ENCODE results near the gene SPECC1L.

The SPECC1L gene

GRCh38 chr22:24401931-24402367, 131.3 kb downstream of the SPECC1L start:
- DNase-seq (ENCODE audit: low spot score): no peak

DNA sequence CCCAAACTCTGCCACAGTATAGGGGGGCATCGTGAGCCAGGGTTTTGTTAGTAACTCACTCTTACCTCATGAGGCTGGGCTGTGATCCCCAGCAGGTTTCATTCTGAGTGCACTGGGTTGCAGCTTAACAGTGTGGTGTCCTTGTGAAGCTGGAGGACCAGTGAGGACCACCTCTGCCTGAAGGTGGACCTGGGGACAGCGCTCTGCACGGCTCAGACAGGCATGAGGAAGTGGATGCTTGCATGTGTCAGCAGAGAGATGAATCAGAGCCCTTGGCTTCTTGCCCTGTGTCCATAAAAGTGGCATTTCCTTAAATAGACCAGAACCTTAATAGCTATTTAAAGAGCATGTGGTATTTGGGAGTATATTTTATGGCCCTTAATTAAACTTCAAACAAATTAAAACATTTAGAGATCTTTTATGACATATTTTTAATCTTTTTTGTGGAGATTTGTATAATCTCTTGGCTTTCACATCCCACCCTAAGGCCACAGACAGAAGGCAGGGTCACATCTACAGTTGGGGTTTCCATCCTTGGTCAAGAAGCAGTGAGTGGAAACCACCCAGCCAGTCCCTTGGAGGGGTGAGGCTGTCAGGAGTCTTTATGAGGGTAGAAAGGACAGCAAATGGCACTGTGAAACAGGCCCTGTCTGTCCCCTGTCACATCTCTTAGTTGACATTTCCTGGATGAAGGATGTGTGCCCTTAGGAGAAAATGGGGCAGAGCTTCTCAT, 132.0 kb downstream of the SPECC1L start:
- DNase-seq (ENCODE audit: low spot score): no peak

DNA sequence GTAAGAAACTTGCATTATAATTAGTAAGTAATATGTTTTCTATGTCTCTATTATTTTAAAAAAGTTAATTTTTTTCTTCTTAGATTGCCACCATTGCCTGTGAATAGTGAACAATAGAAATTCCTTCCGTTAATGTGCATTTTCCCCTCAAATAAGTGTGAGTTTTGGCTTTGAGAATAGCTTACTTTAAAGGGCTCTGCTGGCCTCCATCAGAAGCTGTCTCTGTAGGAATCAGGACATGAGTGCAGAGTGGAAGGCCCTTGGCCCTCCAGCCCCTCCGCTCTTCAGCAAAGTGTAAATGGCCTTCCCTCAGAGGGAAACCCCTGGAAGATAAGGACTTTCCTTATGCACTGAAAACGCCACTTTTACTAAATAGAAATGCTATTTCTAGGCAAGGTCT, 132.7 kb downstream of the SPECC1L start:
- DNase-seq (ENCODE audit: low spot score): no peak

DNA sequence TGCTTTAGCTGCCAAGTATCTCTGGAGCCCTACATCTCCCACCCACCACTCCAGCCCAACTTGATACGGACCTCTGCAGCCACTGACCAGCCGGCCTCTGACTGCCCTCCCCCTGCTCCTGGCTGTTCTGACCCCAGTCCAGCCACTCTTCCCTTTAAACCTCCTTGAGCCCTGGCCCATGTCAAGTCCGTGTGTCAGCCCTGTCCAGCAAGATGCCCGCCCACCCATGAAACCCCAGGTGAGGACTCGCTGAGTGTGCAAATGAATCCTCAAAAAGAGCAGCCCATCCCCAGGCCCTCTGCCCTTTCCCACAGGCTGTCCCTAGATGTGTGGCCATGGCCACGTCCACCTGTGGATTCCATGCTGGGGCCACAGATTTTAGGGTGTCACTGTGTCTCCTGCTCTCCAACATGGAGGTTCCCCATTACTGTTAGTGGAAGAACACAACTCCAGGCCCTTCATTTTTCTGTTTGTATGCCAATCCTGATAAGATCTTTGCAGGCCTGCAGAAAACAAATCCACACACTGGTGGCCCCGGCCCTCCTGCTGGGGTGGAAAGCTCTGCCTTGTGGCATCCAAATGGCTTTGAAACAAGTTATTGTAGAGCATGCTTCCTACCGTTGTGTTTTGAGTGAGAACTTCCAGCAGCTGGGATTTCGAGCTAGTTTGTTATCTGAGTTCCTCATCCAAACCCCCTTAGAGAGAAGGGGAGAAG, 134.1 kb downstream of the SPECC1L start:
- no peak for DNase-seq (ENCODE audit: low spot score)

- DNase-seq (ENCODE audit: low spot score): no peak
Observed at GRCh38 chr22:24405631-24406321, 135.1 kb downstream of the SPECC1L start.

DNA sequence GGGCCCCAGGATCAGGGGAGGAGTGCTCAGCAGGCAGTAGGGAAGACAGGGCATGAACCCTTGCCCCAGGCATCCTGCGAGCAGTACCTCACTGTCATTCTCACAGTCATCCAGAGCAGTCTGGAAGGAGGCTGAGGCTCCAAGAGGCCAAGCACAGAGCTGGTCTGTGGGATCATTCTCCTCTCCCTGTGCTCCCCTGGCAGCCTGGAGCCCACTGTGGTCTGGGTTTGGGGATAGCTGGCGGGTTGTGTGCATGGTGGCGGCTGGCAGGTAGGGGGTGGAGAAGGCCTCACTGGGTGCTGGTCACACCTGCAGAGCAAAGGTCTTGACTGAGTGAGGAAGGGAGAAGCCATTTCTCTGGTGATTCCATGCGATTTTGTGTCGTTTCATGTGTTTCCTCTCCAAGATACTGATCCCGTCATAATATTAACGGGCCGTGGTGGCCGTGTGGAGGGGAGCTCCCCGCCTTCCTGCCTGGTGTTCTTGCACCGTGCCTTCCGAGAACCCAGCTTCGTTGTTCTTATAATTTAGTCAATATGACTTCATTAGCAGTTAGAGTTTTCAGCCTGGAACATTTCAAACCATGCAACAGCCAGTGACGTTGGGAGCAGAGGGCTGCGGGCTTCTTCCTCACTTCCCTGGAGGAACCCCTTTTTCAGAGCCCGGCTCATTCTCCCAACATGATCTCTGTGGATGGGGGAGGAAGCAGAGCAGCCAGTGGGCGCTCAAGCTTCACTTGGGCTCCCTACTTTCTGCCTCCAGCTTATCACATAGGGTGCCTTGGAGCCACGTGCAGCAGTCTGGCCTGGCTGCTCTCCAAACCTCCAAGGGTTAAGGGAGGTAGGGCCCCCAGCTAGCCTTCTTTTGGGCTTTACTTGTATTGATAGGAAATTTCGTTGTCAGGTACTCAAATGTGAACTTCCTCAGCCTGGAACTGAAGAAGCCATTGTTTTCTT, 136.0 kb downstream of the SPECC1L start:
- DNase-seq (ENCODE audit: low spot score): no peak

DNA sequence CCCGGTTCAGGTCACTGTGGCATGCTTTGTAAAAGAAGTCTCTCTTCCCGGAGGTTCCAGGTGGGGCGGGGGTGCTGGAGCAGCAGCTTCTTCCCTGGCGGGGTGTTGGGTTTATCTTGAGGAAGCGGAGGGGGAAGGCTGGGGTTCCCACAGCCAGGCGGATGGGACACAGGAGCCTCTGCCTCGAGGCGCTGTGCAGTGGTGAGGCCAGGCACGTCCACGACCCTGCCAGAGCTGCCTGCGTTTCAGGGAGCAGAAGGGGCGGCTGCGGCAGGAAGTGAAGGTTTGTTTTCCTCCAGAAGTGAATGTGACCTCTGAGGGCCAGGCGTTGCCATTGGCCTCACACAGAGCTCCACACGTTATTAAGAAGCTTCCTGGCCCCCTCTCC, 136.6 kb downstream of the SPECC1L start:
- no peak for DNase-seq (ENCODE audit: low spot score)

DNA sequence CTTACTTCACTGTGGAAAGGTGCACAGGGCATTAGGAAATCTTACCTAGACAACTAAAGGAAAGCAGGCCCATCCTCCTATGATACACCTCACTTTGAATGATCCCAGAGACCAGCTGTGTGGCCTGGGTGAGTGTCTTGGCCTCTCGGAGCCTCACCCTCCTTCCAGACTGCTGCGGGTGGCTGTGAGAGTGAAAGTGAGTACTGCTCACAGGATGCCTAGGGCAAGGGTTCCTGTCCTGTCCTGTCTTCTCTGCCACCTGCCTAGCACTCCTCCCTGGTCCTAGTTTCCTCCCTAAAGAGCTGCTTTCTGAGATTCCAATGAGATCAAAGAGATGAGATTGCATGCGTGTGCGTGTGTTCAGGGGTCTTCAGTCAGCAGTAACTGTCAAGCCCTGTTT, 137.3 kb downstream of the SPECC1L start:
- no peak for DNase-seq (ENCODE audit: low spot score)

DNA sequence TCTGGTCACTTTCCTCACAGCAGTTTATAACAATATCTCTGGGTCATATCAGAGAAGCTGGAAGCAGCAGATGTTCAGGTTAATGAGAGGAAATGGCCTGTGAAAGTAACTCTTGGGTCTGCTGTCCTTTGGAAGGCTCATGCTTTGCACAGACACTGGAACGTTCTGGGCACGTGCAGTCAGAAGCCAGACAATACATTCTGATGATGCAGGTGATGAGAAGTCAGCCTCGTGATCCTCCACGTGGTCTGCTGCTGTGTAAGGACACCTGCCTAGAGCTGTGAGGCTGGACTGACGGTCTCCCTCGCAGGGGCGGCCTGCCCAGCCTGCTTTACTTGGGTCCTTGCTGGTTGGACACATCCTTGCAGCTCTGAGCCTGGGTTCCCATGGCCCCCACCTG, 138.0 kb downstream of the SPECC1L start:
- no peak for DNase-seq (ENCODE audit: low spot score)

- no peak for DNase-seq (ENCODE audit: low spot score)
Observed at GRCh38 chr22:24409707-24410106, 139.1 kb downstream of the SPECC1L start.

GRCh38 chr22:24410110-24410856, 139.7 kb downstream of the SPECC1L start:
- DNase-seq (ENCODE audit: low spot score): no peak

- no peak for DNase-seq (ENCODE audit: low spot score)
Observed at GRCh38 chr22:24411256-24412004, 140.8 kb downstream of the SPECC1L start.

DNA sequence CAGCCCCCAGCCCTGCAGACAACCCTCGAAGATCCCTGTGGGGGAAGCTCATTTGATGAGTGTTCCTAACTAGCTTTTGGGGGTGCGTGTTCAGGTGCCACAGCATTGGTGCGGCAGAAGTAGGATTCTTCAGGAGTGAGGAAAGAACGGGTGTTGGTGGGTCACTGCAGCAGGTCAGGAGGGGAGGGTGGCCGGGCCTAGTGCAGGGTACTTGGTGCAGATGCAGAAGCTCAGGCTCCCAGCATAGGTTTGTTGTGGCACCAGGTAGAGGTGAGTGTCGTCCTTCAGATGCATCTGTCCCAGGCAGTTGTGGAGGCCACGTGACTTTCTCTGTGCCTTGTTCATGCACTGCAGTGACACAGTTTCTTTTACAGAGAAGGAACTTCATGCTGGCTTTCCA, 141.6 kb downstream of the SPECC1L start:
- DNase-seq (ENCODE audit: low spot score): no peak

DNA sequence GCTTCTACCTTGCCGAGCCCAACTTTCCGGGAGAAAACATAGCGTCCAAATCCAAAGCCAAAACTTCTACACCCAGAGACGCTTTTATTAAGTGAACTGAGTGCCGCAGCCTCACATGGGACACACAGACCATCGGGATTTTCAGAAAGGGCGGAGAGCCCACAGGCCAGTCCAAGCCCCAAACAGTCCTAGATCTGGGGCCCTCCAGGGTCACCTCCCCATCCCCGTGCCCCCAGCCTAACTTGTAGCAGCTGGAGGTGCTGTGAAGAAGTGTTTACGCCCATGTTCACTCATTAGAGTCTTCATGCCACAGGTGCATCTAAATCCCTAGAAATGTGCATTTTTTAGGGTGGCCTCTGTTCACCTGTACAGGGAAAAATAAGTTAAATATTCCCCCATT, 142.6 kb downstream of the SPECC1L start:
- DNase-seq (ENCODE audit: low spot score): no peak

DNA sequence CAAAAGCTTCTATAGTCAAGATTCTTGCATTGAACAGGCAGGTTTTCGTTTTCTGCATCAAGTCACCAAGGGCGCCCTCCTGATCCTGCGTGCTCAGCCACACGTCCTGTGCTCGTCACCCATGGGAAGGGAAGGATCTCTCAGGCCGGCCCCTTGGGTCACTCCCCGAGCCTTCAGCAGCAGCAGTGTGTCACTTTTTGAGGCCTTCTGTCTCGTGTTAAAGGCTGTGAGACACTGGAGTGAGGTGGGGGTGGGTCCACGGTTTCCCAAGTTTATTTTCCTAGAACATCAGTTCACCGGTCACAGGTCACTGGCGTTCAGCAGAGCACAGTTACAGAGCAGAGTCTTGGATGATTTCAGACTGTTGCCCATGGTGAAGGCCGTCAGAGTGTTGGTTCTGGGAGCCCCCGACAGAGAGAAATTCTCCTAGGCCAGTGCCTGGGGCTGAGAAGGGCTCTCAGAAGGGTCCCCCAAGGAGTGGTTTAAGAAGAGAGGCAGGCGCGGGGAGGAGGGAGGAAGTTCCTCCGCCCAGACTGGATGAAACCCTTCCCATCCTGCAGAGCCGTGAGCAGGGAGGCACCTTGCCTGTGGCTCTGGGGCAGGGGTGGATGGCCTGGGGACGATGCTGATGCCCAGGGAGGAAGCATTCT, 143.2 kb downstream of the SPECC1L start:
- no peak for DNase-seq (ENCODE audit: low spot score)

GRCh38 chr22:24414523-24414922, 143.9 kb downstream of the SPECC1L start:
- no peak for DNase-seq (ENCODE audit: low spot score)

GRCh38 chr22:24414984-24415945, 144.6 kb downstream of the SPECC1L start:
- DNase-seq (ENCODE audit: low spot score): no peak

- no peak for DNase-seq (ENCODE audit: low spot score)
Observed at GRCh38 chr22:24416095-24416494, 145.5 kb downstream of the SPECC1L start.

DNA sequence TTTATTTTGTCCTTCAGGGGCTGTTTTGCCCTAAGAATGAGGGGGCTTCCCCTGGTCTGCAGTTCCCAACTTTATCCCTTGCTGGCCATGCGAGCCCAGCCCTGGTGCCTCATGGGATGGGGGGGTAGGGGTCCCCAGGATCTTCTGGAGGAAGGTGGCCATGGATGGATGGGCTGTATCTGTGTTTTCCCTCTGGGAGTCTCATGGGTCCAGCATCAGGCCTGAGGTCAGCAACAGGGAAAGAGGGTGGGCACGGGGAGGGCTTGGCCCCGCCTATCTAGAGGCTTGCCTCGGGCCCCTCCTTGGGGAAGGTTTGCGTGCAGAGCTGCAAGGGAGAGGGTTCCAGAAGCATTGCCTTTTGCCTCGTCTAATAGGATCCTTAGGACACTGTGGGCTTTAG, 146.0 kb downstream of the SPECC1L start:
- no peak for DNase-seq (ENCODE audit: low spot score)
